ENCODE measurements around the gene CLASRP. TPM values are rescaled to one million over a fixed set of nuclear protein-coding genes. Genes with fewer than 3 reads are reported as not detected.

CLASRP gene
- total and polyA plus RNA-seq, 2 of the 8 experiments (the other 6 are each of a cell fraction or from before 2014, with no cell fraction given), result 22.3 to 71.7 TPM

- no peak overlapping the region for H4K5ac ChIP-seq (ENCODE audit: insufficient read length, low read depth, low read length)
- H3K27me3 ChIP-seq (replicated peaks in 1 of 4; ENCODE audit: control insufficient read depth in 3 of 4, extremely low read depth in 1 of 4, insufficient read depth in 3 of 4, low read length in 3 of 4), result no peaks in the 10 kb centered on the region
- no peak overlapping the region for H3K9ac ChIP-seq (replicated peaks in 1 of 4; ENCODE audit: extremely low read depth in 1 of 4, low read depth in 3 of 4, low read length in 3 of 4)
- H3K9me3 ChIP-seq (ENCODE audit: insufficient read depth in 2 of 2, low read depth in 1 of 2, low read length in 1 of 2), result no peaks in the 10 kb centered on the region
- H3K36me3 ChIP-seq (ENCODE audit: control insufficient read depth in 2 of 4, insufficient read depth in 4 of 4, low read length in 3 of 4), result no peaks in the 10 kb centered on the region
- H2BK5ac ChIP-seq (ENCODE audit: low read depth, low read length), result no peak overlapping the region
- H3K4me2 ChIP-seq (ENCODE audit: insufficient read depth in 1 of 2, low read depth in 2 of 2, low read length in 2 of 2), result 0 out of 4 replicates have a peak overlapping the region, but pooled peaks of 1 of the 2 experiments have one; percentile 17
- no peak overlapping the region for H3K4ac ChIP-seq (replicated peaks; ENCODE audit: insufficient read length, low read depth, low read length)
- no peak overlapping the region for H2AK5ac ChIP-seq (ENCODE audit: low read depth, low read length)
- H3K23ac ChIP-seq (ENCODE audit: insufficient read length), result no peak overlapping the region
- TF ChIP-seq GABPA (IDR thresholded peaks at IDR 0.05; ENCODE audit: borderline replicate concordance, insufficient read depth, low read length) (no peak), BCL11A (IDR thresholded peaks at IDR 0.05; ENCODE audit: low read depth in 2 of 2, low read length in 2 of 2) (no peak), RNF2 (IDR thresholded peaks at IDR 0.05; ENCODE audit: borderline replicate concordance, low read depth, low read length, missing control alignments, poor library complexity, severe bottlenecking) (no peak), ATF2 (IDR thresholded peaks at IDR 0.05; ENCODE audit: low read length) (no peak), TCF12 (IDR thresholded peaks at IDR 0.05; ENCODE audit: low read depth, low read length) (no peak), TAF7 (optimal IDR thresholded peaks at IDR 0.05; ENCODE audit: borderline replicate concordance, low read depth, low read length) (no peak), CBX8 (IDR thresholded peaks at IDR 0.05; ENCODE audit: borderline replicate concordance, low read depth, low read length) (no peak), JUN (IDR thresholded peaks at IDR 0.05; ENCODE audit: low read depth, low read length) (no peak), KDM1A (IDR thresholded peaks at IDR 0.05; ENCODE audit: borderline replicate concordance, low read length) (no peak), RFX5 (IDR thresholded peaks at IDR 0.05; ENCODE audit: borderline replicate concordance, low read depth, low read length) (no peak)
- WGBS, 2 experiments (ENCODE audit: extremely low coverage in 1 of 2, insufficient coverage in 1 of 2, insufficient read length in 1 of 2, insufficient replicate concordance in 2 of 2, low coverage in 1 of 2, low lambda C conversion rate in 2 of 2, missing lambda C conversion rate in 1 of 2), result 84% methylated on average over 15 of the region's 16 CpGs; no CpG with 5 or more reads in 1 of the 2 experiments
- H2BK120ac ChIP-seq (replicated peaks; ENCODE audit: low read depth, low read length), result no peak overlapping the region
- no peak overlapping the region for H3K4me3 ChIP-seq (ENCODE audit: extremely low read depth in 1 of 4, insufficient read depth in 2 of 4, low read depth in 3 of 4, low read length in 4 of 4)
- H3K79me2 ChIP-seq (ENCODE audit: control insufficient read depth in 1 of 2, insufficient read depth in 2 of 2, low read length in 2 of 2), result peaks cover 3 to 82% of the 10 kb centered on the region in 2 experiments
- peaks cover 50 to 55% of the 10 kb centered on the region in 2 experiments for H4K20me1 ChIP-seq (replicated peaks in 1 of 2; ENCODE audit: control insufficient read depth in 1 of 2, insufficient read depth in 2 of 2, low read length in 2 of 2)
- H4K8ac ChIP-seq (ENCODE audit: extremely low read depth, insufficient read depth, low read length), result no peak overlapping the region
- no peak overlapping the region for H3K27ac ChIP-seq (ENCODE audit: low read depth, low read length)
- no peak overlapping the region for H2BK15ac ChIP-seq (ENCODE audit: low read length)
- DNase-seq (ENCODE audit: low read depth in 1 of 2, low spot score in 2 of 2), result no peak
- no peak overlapping the region for H3K14ac ChIP-seq (ENCODE audit: insufficient read length)
- H2AFZ ChIP-seq (ENCODE audit: low read length), result no peak overlapping the region
- ChIA-PET POLR2A (ENCODE audit: partially characterized antibody) (interaction anchor here (1.0 to 1.6 kb wide), 5 partner anchors 19 to 38 kb away, joined by 3 to 6 read pairs (median 5); partner anchors contain the start of genes GEMIN7 and PPP1R37), CTCF (ENCODE audit: partially characterized antibody) (interaction anchor here (0.6 to 8.6 kb wide), 5 partner anchors 7 to 29 kb away, joined by 3 to 73 read pairs (median 4); partner anchors contain the start of gene PPP1R37)
- no peak overlapping the region for H3K18ac ChIP-seq (ENCODE audit: extremely low read depth, low read length)
- H3K4me1 ChIP-seq (replicated peaks in 1 of 4; ENCODE audit: control insufficient read depth in 3 of 4, insufficient read depth in 4 of 4, low read length in 3 of 4), result peaks cover 0 to 21% (median 4%) of the 10 kb centered on the region in 4 experiments; a peak in 6 of 7 replicates
- no peak for FAIRE-seq
- peaks cover 52% of the 10 kb centered on the region for H3K79me1 ChIP-seq (ENCODE audit: low read depth, low read length)
- H3K23me2 ChIP-seq (ENCODE audit: low read depth, low read length), result no peaks in the 10 kb centered on the region
- no peak overlapping the region for H3K56ac ChIP-seq (replicated peaks; ENCODE audit: insufficient read length, low read depth, low read length)
- H4K91ac ChIP-seq (replicated peaks; ENCODE audit: insufficient read length, low read length), result no peak overlapping the region
- 0 out of 2 replicates have a peak overlapping the region, but pooled peaks have one; percentile 3 for H2BK12ac ChIP-seq (ENCODE audit: low read depth, low read length)
- no peak overlapping the region for H2BK20ac ChIP-seq (ENCODE audit: low read length)
These were observed 78.3 kb downstream of the CLASRP start for GRCh38 chr19:45117167-45117594.

Data from H1 (cell line).